Effector memory CD8-positive, alpha-beta T cell (primary cell): Measurements from ENCODE around the gene KLHL13.
"Not testable (repeated sequence)": the region's sequence is repeated elsewhere in the genome, so short reads cannot be mapped to it uniquely, and the experiment has no call there.

Experiments
- ATAC-seq: fragments of 150-1000 bp; cut with Tn5 transposase; replicated peaks from 2 replicates; pipeline ENCODE4 v1.10.0; 2021; ENCODE audit warnings: mild to moderate bottlenecking, moderate library complexity
- DNase-seq, 3 experiments: peaks; one replicate each; pipeline ENCODE4 v3.0.0; 2021
- H3K27ac Mint-ChIP-seq, 2 donors: one replicate each; pipeline ENCODE4 v1.8.0; 2022; ENCODE audit warnings: mild to moderate bottlenecking in 2 of 2, mixed read lengths in 2 of 2, moderate library complexity in 2 of 2
- H3K27me3 Mint-ChIP-seq, 2 donors: one replicate each; pipeline ENCODE4 v1.8.0; 2022; ENCODE audit warnings: mixed read lengths in 2 of 2
- H3K36me3 Mint-ChIP-seq: one replicate; pipeline ENCODE4 v1.8.0; 2022; ENCODE audit warnings: mild to moderate bottlenecking, moderate library complexity, mixed read lengths; ENCODE audit not compliant: insufficient read depth
- H3K4me1 Mint-ChIP-seq, 2 donors: one replicate each; pipeline ENCODE4 v1.8.0; 2022; ENCODE audit warnings: low read depth in 2 of 2, mixed read lengths in 2 of 2
- H3K4me3 Mint-ChIP-seq, 2 donors: one replicate each; pipeline ENCODE4 v1.8.0; 2022; ENCODE audit warnings: mild to moderate bottlenecking in 2 of 2, mixed read lengths in 2 of 2, moderate library complexity in 2 of 2
- H3K9me3 Mint-ChIP-seq, 2 donors: one replicate each; pipeline ENCODE4 v1.8.0; 2022; ENCODE audit warnings: mixed read lengths in 2 of 2

Gene KLHL13

DNA sequence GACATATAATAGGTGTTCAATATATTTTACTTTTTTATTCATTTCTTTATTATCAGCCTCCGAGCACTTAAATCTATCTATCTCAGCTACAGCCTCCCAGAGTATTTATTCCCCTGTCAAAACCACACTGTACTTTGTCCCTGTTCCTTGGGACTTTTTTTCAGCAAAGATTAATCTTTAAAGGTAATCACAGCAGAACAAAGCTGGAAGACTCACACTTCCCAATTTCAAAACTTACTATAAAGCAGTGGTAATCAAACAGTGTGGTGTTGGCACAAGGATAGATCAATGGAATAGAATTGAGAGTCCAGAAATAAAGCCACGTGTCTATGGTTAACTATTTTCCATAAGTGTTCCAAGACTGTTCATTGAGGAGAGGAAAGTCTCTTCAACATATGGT lies 59.7 kb downstream of the KLHL13 start:
- H3K9me3 Mint-ChIP-seq = no peaks in the 10 kb centered on the region
- ATAC-seq (no peak), DNase-seq (no peak)
- no peak overlapping the region for H3K4me3 Mint-ChIP-seq
- H3K4me1 Mint-ChIP-seq = no peaks in the 10 kb centered on the region
- no peaks in the 10 kb centered on the region for H3K27me3 Mint-ChIP-seq
- no peaks in the 10 kb centered on the region for H3K36me3 Mint-ChIP-seq
- no peak overlapping the region for H3K27ac Mint-ChIP-seq

GRCh38 chrX:118049713-118050112 lies 66.9 kb downstream of the KLHL13 start:
- H3K27me3 Mint-ChIP-seq = no peaks in the 10 kb centered on the region
- no peaks in the 10 kb centered on the region for H3K4me1 Mint-ChIP-seq
- ATAC-seq = no peak
- H3K9me3 Mint-ChIP-seq = peaks cover 0 to 6% of the 10 kb centered on the region in 2 donors
- H3K4me3 Mint-ChIP-seq = no peak overlapping the region
- DNase-seq = no peak
- H3K36me3 Mint-ChIP-seq = no peaks in the 10 kb centered on the region
- no peak overlapping the region for H3K27ac Mint-ChIP-seq

GRCh38 chrX:118047446-118048186 lies 69.0 kb downstream of the KLHL13 start:
- H3K4me3 Mint-ChIP-seq = no peak overlapping the region
- H3K36me3 Mint-ChIP-seq = no peaks in the 10 kb centered on the region
- no peak overlapping the region for H3K27ac Mint-ChIP-seq
- peaks cover 0 to 6% of the 10 kb centered on the region in 2 donors for H3K9me3 Mint-ChIP-seq
- H3K4me1 Mint-ChIP-seq = no peaks in the 10 kb centered on the region
- ATAC-seq = no peak
- no peaks in the 10 kb centered on the region for H3K27me3 Mint-ChIP-seq
- no peak for DNase-seq

- H3K27me3 Mint-ChIP-seq = no peaks in the 10 kb centered on the region
- no peak overlapping the region for H3K4me3 Mint-ChIP-seq
- H3K36me3 Mint-ChIP-seq = no peaks in the 10 kb centered on the region
- no peaks in the 10 kb centered on the region for H3K4me1 Mint-ChIP-seq
- DNase-seq (no peak), ATAC-seq (no peak)
- no peak overlapping the region for H3K27ac Mint-ChIP-seq
- H3K9me3 Mint-ChIP-seq = no peaks in the 10 kb centered on the region
Measured at GRCh38 chrX:118039591-118039990, 77.0 kb downstream of the KLHL13 start.

DNA sequence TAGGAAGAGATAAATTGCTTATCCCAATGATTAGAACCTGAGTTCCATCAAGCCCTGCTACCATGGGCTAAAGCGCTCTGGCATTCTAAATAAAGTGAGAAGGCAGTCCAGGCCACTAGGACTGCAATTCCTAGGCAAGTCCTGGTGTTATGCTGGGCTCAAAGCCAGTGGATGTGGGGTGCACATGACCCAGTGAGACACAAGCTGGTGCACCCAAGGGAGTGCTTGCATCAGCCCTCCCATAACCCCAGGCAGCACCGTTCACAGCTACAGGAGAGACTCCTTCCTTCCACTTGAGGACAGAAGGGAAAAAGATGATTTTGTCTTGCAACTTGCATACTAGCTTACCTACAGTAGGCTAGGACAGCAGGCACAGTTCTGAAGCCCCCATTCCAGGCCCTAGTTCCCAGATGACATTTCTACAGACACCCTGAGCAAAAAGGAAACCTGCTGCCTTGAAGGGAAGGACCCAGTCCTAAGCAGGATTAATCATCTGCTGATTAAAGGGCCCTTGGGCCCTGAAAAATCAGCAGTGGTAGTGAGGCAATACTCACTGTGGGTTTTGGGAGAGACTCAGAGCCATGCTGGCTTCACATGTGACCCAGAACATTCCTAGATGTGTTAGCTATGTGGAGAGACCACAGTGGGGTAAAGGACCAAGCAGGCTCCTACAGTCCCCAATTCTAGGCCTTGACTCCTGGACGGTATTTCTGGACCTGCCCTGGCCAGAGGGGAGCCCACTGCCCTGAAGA lies 77.8 kb downstream of the KLHL13 start:
- Mint-ChIP-seq H3K9me3 (no peaks in the 10 kb centered on the region), H3K27me3 (no peaks in the 10 kb centered on the region), H3K36me3 (no peaks in the 10 kb centered on the region), H3K4me1 (no peaks in the 10 kb centered on the region), H3K27ac (no peak overlapping the region), H3K4me3 (no peak overlapping the region)
- DNase-seq = no peak
- no peak for ATAC-seq

DNA sequence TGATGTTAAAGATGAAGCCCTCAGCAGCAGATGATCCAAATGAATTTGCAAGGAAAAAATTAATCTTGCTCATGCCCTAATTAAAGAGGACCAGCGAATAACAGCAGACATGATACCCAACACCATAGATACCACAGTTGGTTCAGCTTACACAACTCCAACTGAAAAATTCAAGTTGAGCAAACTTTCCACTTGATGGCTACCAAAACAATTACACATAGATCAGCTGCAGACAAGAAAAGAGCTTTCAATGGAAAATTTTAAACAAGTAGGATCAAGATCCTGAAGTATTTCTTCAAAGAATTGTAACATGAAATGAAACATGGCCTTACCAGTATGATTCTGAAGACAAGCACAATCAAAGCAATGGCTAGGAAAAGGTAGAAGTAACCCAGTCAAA lies 90.0 kb downstream of the KLHL13 start:
- no peak overlapping the region for H3K27ac Mint-ChIP-seq
- peaks cover 0 to 4% of the 10 kb centered on the region in 2 donors for H3K9me3 Mint-ChIP-seq
- H3K4me1 Mint-ChIP-seq = no peaks in the 10 kb centered on the region
- DNase-seq (no peak), ATAC-seq (no peak)
- no peaks in the 10 kb centered on the region for H3K27me3 Mint-ChIP-seq
- no peak overlapping the region for H3K4me3 Mint-ChIP-seq
- H3K36me3 Mint-ChIP-seq = no peaks in the 10 kb centered on the region

DNA sequence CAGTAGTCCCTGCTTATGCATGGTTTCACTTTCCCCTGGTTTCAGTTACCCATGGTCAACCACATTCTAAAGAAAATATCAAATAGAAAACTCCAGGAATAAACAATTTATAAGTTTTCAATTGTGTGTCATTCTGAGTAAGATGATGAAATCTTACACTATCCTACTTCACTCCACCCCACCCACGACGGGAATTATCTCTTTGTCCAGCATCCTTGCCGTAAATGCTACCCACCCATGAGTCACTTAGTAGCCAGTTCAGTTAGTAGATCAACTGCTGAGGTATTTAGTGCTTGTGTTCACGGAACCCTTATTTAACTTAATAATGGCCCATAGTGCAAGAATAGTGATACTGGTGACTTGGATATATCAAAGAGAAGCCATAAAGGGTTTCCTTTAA lies 91.4 kb downstream of the KLHL13 start:
- Mint-ChIP-seq H3K4me1 (no peaks in the 10 kb centered on the region), H3K9me3 (peaks cover 0 to 4% of the 10 kb centered on the region in 2 donors), H3K4me3 (no peak overlapping the region), H3K27ac (no peak overlapping the region), H3K27me3 (no peaks in the 10 kb centered on the region), H3K36me3 (no peaks in the 10 kb centered on the region)
- ATAC-seq (no peak), DNase-seq (no peak)

GRCh38 chrX:118024482-118024881 lies 92.1 kb downstream of the KLHL13 start:
- Mint-ChIP-seq H3K36me3 (no peaks in the 10 kb centered on the region), H3K9me3 (peaks cover 0 to 4% of the 10 kb centered on the region in 2 donors), H3K4me3 (no peak overlapping the region), H3K4me1 (no peaks in the 10 kb centered on the region), H3K27me3 (no peaks in the 10 kb centered on the region), H3K27ac (no peak overlapping the region)
- DNase-seq (no peak), ATAC-seq (no peak)

GRCh38 chrX:118022753-118023152 lies 93.9 kb downstream of the KLHL13 start:
- H3K9me3 Mint-ChIP-seq = peaks cover 0 to 4% of the 10 kb centered on the region in 2 donors
- no peak overlapping the region for H3K27ac Mint-ChIP-seq
- ATAC-seq (no peak), DNase-seq (no peak)
- no peaks in the 10 kb centered on the region for H3K27me3 Mint-ChIP-seq
- no peaks in the 10 kb centered on the region for H3K36me3 Mint-ChIP-seq
- no peaks in the 10 kb centered on the region for H3K4me1 Mint-ChIP-seq
- H3K4me3 Mint-ChIP-seq = no peak overlapping the region

GRCh38 chrX:118016422-118016821 lies 100.2 kb downstream of the KLHL13 start:
- H3K27me3 Mint-ChIP-seq = no peaks in the 10 kb centered on the region
- H3K36me3 Mint-ChIP-seq = no peaks in the 10 kb centered on the region
- DNase-seq (no peak), ATAC-seq (no peak)
- peaks cover under 1 to 4% of the 10 kb centered on the region in 2 donors for H3K9me3 Mint-ChIP-seq
- no peak overlapping the region for H3K4me3 Mint-ChIP-seq
- no peaks in the 10 kb centered on the region for H3K4me1 Mint-ChIP-seq
- no peak overlapping the region for H3K27ac Mint-ChIP-seq

DNA sequence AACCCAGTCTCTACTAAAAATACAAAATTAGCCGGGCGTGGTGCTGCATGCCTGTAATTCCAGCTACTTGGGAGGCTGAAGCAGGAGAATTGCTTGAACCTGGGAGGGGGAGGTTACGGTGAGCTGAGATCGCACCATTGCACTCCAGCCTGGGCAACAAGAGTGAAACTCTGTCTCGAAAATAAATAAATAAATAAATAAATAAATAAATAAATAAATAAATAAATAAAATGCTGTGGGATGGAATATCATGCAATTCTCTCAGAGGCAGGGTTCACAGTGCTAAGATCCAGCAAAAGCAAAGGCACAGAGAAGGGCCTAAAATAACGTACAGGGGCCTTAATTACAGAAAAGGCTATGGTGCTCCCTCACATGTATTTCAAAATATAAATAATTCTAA lies 114.2 kb downstream of the KLHL13 start:
- not testable (repeated sequence) for H3K9me3 Mint-ChIP-seq, H3K4me1 Mint-ChIP-seq, H3K27ac Mint-ChIP-seq, H3K4me3 Mint-ChIP-seq, H3K36me3 Mint-ChIP-seq, ATAC-seq, H3K27me3 Mint-ChIP-seq, DNase-seq

- no peak overlapping the region for H3K4me3 Mint-ChIP-seq
- no peak overlapping the region for H3K27ac Mint-ChIP-seq
- no peaks in the 10 kb centered on the region for H3K4me1 Mint-ChIP-seq
- no peak for ATAC-seq
- H3K9me3 Mint-ChIP-seq = peaks cover 4 to 9% of the 10 kb centered on the region in 2 donors
- no peaks in the 10 kb centered on the region for H3K36me3 Mint-ChIP-seq
- no peaks in the 10 kb centered on the region for H3K27me3 Mint-ChIP-seq
- no peak for DNase-seq
Measured at GRCh38 chrX:118000518-118000917, 116.1 kb downstream of the KLHL13 start.

DNA sequence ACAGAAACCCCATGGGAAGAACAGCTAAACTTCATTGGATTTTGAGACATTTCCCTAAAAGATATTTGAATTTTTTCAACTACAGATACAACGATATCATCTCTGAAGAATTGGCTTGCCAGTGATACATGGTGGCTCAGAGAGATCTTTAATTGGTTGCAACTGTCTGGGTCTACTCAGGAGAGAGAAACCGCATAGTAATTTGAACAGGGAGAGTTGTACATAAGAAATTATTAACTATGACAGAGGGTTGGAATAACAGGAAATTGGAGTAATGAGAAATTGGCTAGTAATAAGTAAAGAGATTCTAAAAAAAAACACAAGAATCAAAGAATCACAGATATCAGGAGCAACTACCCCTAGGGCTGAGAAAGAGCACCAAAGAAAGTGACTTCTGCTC lies 118.4 kb downstream of the KLHL13 start:
- no peak overlapping the region for H3K4me3 Mint-ChIP-seq
- H3K4me1 Mint-ChIP-seq = no peaks in the 10 kb centered on the region
- DNase-seq (no peak), ATAC-seq (no peak)
- H3K27me3 Mint-ChIP-seq = no peaks in the 10 kb centered on the region
- H3K27ac Mint-ChIP-seq = no peak overlapping the region
- H3K36me3 Mint-ChIP-seq = no peaks in the 10 kb centered on the region
- no peaks in the 10 kb centered on the region for H3K9me3 Mint-ChIP-seq

- no peak overlapping the region for H3K4me3 Mint-ChIP-seq
- DNase-seq (no peak), ATAC-seq (no peak)
- H3K27me3 Mint-ChIP-seq = no peaks in the 10 kb centered on the region
- no peaks in the 10 kb centered on the region for H3K9me3 Mint-ChIP-seq
- no peaks in the 10 kb centered on the region for H3K36me3 Mint-ChIP-seq
- H3K27ac Mint-ChIP-seq = no peak overlapping the region
- no peaks in the 10 kb centered on the region for H3K4me1 Mint-ChIP-seq
Measured at GRCh38 chrX:117996918-117997480, 119.6 kb downstream of the KLHL13 start.
